NCI-H345 treated with DMSO at 0.1 percent for 48 hours (cell line): ENCODE data around the gene PREX1.

Source experiments
- DNase-seq: peaks from one replicate; lab custom pipeline; 2025; ENCODE audit not compliant: unreplicated experiment; lab: John Stamatoyannopoulos, UW

The PREX1 gene

DNA sequence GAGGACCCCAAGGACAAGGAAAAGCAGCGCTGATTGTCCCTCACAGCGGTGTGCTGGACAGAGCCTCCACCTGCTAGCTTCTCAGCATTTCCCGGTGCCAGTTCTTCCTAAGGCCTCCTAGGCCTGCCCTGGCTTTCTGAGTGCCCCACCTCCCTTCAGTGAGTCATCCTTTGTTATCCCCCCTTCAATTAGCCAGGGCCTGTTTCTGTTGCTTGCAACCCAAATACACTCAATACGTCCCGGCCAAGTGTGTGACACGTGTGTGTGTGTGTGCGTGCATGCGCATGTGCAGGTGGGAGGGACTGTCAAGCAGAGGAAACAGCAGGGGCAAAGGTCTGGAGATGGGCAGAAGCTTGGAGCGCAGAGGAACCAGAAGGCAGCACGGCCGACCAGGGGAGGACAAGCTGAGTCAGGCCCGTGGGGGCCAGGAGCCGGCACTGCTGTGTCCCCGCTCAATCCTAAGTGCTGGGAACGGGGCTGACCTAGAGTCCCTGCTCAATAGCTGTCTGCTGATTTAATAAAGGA, 159.8 kb downstream of the PREX1 start:
- DNase-seq = no peak

- DNase-seq = no peak
These were observed 160.3 kb downstream of the PREX1 start for GRCh38 chr20:48667481-48667880.

GRCh38 chr20:48665785-48666184, 162.0 kb downstream of the PREX1 start:
- DNase-seq = no peak

DNA sequence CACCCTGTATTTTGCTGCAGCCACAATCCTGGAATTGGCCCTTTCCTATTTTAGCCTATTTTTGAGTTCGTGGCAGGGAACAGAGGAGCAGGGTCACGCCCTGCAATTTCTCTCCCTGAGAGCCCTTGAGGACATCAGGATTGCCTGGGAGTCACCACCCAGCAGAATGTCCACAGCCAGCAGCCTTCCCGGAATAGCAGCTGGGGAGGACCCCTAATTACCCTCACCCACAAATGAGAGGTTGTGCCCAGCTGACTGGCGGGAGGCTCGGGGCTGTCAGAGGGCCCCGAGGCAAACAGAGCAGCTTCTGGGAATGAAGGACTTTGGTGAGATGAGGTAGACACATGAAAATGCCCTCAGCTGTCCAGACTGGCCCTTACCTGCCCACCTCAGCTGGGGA, 165.1 kb downstream of the PREX1 start:
- DNase-seq = no peak

GRCh38 chr20:48661575-48662455, 166.0 kb downstream of the PREX1 start:
- DNase-seq = no peak

GRCh38 chr20:48660788-48661187, 167.0 kb downstream of the PREX1 start:
- DNase-seq = no peak

DNA sequence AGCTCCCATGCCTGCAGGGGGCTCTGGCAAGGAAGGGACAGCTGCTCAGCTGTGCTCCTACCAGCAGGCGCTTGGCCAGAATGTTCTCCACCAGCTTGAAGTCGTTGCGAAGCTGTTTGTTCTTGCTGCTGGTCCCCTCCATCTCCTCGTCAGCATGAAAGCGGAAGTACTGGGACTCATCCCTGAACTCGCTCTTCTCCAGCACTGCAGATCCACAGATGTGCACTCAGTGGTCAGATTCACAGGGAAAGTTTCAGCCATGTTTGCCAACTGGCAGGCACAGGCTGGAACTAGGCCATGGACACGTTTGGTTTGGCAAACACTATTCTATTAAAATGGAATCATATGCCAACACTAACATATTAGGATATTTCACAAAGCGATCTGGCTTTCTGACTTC, 167.9 kb downstream of the PREX1 start:
- DNase-seq = no peak

GRCh38 chr20:48658505-48658904, 169.3 kb downstream of the PREX1 start:
- DNase-seq = no peak

- DNase-seq = no peak
These were observed 169.7 kb downstream of the PREX1 start for GRCh38 chr20:48658198-48658476.

GRCh38 chr20:48657426-48658197, 170.2 kb downstream of the PREX1 start:
- peak; percentile 86 for DNase-seq

DNA sequence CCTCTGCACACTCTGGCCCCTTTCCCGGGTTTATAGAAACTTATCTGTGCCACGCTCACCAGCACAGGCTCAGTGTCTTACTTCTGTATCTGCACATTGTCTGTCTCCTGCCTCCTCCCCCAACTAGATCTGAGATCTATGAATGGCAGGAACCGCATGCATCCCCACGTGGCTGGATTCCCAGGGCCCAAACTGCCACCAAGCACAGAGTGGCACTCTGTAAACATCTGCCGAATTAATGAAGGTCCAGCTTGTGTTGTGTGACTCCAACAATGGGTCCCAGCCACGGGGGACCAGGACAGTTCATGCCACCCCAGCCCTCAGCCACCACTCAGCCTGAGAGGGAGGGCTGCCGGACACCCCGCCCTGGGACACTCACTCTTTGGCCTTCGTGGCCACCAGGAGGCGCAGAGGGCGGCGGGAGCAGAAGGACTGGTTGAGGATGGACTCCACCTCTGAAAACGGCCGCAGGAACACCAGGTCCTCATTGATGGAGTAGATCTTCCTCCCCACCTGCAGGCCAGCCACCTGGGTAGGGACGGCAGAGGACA, 171.1 kb downstream of the PREX1 start:
- DNase-seq = no peak

GRCh38 chr20:48656137-48656536, 171.7 kb downstream of the PREX1 start:
- DNase-seq = no peak

DNA sequence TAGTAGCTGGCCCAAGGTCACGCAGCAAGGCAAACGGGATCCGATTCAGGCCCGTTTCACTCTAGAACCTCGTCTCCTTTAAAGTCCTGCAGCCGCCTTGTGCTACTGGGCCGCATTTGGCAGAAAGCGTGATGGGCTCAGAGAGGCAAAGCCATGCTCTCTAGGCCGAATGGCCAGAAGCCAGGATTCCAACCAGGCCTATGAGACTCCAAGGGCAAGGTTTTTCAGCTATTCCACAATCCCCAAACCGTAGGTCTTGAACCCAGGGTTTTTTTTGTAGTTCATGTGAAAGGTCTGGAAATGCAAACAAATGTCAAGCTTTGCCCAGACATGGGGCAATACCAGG, 174.1 kb downstream of the PREX1 start:
- no peak for DNase-seq

DNA sequence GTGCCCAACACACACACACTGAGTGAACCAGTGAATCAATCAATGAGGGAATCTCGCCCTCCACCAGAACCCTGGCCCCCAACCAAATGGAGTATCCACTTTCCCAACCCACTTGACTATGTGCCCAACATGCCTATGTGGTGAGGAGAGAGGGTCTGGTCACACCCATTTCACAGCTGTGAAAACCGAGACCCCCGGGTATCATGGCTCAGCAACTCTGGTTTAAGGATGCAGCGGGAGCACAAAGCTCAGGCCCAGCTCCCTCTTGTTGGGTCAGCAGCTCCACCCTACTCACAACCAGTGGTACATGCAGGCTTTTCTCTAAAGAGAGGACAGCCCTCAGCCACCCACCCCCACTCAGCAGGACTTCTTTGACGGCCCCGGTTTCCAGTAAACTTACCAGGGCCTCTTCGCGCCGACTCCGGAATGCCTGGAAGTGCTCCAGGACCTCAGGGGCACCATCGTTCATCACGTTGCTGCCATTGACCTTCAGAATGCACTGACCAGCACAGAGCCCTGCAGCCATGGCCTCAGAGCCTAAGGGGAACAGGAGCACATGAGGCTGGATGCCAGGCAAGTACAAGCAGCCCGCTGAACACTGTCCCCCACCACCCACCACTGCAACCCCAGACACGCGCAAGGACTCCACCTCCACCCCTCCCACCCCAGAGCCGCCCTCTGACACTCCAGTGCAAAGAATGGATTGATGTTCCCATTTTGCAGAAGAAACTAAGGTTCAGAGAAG, 174.7 kb downstream of the PREX1 start:
- no peak for DNase-seq

GRCh38 chr20:48651960-48652359, 175.8 kb downstream of the PREX1 start:
- DNase-seq = no peak

DNA sequence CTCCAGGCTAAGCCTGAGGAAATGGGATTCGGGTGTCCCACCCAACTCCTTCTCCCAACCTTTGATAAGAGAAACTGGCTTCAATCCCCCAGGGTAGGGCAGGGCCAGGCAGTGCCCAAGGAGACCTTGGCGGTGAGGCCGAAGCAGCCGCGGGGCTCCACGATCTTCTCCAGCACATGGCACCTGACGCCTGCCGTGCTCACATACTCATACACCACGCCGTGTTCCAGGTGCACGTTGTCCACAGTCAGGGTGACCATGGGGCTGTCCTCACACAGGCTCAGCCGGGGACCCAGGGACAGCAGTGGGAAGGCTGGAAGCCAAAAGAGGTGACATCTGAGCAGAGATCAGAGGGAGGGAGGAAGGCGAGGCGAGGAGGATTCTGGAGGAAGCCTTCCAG, 176.5 kb downstream of the PREX1 start:
- DNase-seq = no peak

DNA sequence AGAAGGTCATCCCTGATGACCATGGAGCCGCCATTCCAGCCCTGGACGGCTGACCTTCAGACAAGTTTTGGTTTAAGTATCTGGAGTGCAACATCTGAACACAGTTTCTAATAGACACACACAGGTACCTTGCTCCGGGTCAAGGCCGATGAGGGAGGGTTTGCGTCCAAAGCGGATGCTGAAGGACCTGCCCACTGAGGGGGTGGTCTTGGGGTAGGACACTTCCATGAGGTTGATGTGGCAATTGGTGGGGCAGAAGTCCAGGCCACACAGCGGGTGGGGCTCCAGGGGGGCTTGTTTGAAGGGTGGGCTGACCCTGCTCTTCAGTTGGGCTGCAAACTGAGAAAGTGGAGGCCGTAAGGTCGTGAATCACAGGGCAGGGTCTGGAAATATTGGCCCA, 177.9 kb downstream of the PREX1 start:
- DNase-seq = no peak

DNA sequence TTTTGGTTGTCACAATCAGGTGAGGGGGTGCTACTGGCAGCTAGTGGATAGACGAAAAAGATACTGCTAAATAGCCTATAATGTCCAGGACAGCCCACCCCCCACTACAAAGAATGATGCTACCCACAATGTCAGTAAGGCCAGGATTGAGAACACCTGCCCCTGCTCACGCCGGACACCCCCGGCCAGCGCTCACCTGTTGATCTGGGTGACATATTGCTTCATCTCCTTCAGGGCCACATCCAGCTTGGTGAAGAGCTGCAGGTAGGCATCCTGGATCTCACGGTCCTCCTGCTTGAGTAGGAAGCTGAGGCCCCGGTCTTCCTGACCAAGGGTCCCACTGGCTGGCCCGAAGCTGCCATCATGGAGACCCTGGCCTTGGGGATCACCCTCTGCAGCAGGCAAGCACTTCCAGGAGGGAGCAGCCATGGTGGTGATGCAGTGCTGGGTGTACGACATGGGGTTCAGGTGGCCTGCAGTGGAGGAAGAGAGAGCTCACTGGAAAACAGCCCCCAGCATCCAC, 178.6 kb downstream of the PREX1 start:
- no peak for DNase-seq

DNA sequence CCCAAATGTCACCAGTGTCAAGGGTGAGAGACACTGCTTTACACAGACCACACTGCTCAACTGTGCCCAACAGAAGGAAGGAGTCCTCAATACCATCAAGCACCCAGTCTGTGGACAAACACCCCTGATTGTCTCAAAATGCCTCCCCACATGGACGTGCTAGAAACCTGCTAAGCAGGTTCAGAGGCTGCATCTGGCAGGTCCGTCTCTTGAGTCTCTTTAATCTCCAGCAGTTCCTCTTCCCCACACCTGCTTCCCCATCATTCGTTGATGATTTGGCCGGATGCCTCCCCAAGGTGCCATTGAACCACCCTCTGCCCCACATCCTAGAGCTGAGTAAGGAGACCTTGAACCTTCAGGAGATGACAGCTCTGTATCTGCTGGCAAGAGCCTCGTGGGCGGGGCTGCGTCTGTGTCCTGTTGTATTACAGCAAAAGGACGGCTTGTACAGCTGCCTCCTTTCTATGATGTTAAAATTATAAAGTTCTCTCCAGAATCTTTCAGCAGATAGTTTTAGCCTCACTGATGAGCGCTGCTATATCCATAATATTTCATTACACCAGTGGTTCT, 179.2 kb downstream of the PREX1 start:
- DNase-seq = peak; percentile 44

GRCh38 chr20:48647858-48648257, 179.9 kb downstream of the PREX1 start:
- DNase-seq = no peak

GRCh38 chr20:48645666-48646065, 182.1 kb downstream of the PREX1 start:
- no peak for DNase-seq
